HEK293T (cell line): Measurements from ENCODE around the gene GALNT7.

Experiments
- CTCF ChIA-PET: fragments of 350-600 bp; formaldehyde crosslinking; extraction: SDS; loops from one replicate; lab custom pipeline; 2021; ENCODE audit warnings: antibody characterized with exemption, inconsistent platforms; lab: Yijun Ruan, JAX
- POLR2A ChIA-PET: fragments of 350-600 bp; formaldehyde crosslinking; extraction: SDS; loops from one replicate; lab custom pipeline; 2020; ENCODE audit warnings: antibody characterized with exemption, inconsistent platforms; lab: Yijun Ruan, JAX
- DNase-seq: peaks from one replicate; pipeline ENCODE4 v3.0.0; 2012; ENCODE audit warnings: mixed read lengths; ENCODE audit errors: extremely low spot score
- ARNT ChIP-seq: fragments of 450-650 bp; IDR thresholded peaks from 2 replicates; pipeline ENCODE4 v1.6.1; 2017; ENCODE audit warnings: mild to moderate bottlenecking
- BHLHE40 ChIP-seq: fragments of 450-650 bp; IDR thresholded peaks from 2 replicates; pipeline ENCODE4 v1.6.1; 2016; ENCODE audit warnings: mild to moderate bottlenecking, moderate library complexity, borderline replicate concordance
- CTBP1 ChIP-seq: fragments of 450-650 bp; IDR thresholded peaks from 2 replicates; pipeline ENCODE4 v1.6.1; 2016; ENCODE audit warnings: borderline replicate concordance
- ELF4 ChIP-seq: fragments of 450-650 bp; IDR thresholded peaks from 2 replicates; pipeline ENCODE4 v1.6.1; 2017; ENCODE audit warnings: antibody characterized with exemption
- FOXA1 ChIP-seq: fragments of 450-650 bp; IDR thresholded peaks from 2 replicates; pipeline ENCODE4 v1.6.1; 2016; ENCODE audit warnings: mild to moderate bottlenecking
- FOXK2 ChIP-seq: fragments of 450-650 bp; IDR thresholded peaks from 2 replicates; pipeline ENCODE4 v1.6.1; 2016; ENCODE audit warnings: mild to moderate bottlenecking
- FOXM1 ChIP-seq: fragments of 450-650 bp; IDR thresholded peaks from 2 replicates; pipeline ENCODE4 v1.6.1; 2017; ENCODE audit warnings: mild to moderate bottlenecking, borderline replicate concordance
- HDGF ChIP-seq: fragments of 450-650 bp; IDR thresholded peaks from 2 replicates; pipeline ENCODE4 v1.6.1; 2017; ENCODE audit warnings: antibody characterized with exemption, borderline replicate concordance
- L3MBTL2 ChIP-seq: fragments of 450-650 bp; conservative IDR thresholded peaks from 2 replicates; pipeline ENCODE4 v1.6.1; 2016; ENCODE audit warnings: mild to moderate bottlenecking
- LEF1 ChIP-seq: fragments of 450-650 bp; IDR thresholded peaks from 2 replicates; pipeline ENCODE4 v1.6.1; 2017; ENCODE audit warnings: mild to moderate bottlenecking, borderline replicate concordance
- NFRKB ChIP-seq: fragments of 450-650 bp; IDR thresholded peaks from 2 replicates; pipeline ENCODE4 v1.6.1; 2016; ENCODE audit warnings: mild to moderate bottlenecking, moderate library complexity
- PKNOX1 ChIP-seq: fragments of 450-650 bp; IDR thresholded peaks from 2 replicates; pipeline ENCODE4 v1.6.1; 2016
- SP1 ChIP-seq: fragments of 450-650 bp; IDR thresholded peaks from 2 replicates; pipeline ENCODE4 v1.6.1; 2017
- SUZ12 ChIP-seq: fragments of 450-650 bp; IDR thresholded peaks from 2 replicates; pipeline ENCODE4 v1.6.1; 2016; ENCODE audit warnings: mild to moderate bottlenecking
- TARDBP ChIP-seq: fragments of 450-650 bp; IDR thresholded peaks from 2 replicates; pipeline ENCODE4 v1.6.1; 2016
- ZNF384 ChIP-seq: fragments of 450-650 bp; IDR thresholded peaks from 2 replicates; pipeline ENCODE4 v1.6.1; 2016

Gene GALNT7

GRCh38 chr4:173261052-173261451, 92.4 kb downstream of the GALNT7 start:
- POLR2A ChIA-PET: no interaction called here
- TF ChIP-seq PKNOX1 (no peak), SP1 (no peak), FOXM1 (no peak), BHLHE40 (no peak), FOXA1 (no peak), HDGF (no peak)
- CTCF ChIA-PET: interaction anchor here (0.6 to 4.8 kb wide), 5 partner anchors 19 to 247 kb away, joined by 3 to 24 read pairs (median 5); no protein-coding TSS in a partner anchor
- no peak for DNase-seq

- no peak for DNase-seq
- CTCF ChIA-PET: interaction anchor here (1.0 to 4.8 kb wide), 2 partner anchors 19 to 249 kb away, joined by 3 to 24 read pairs; no protein-coding TSS in a partner anchor
- POLR2A ChIA-PET: no interaction called here
- TF ChIP-seq FOXA1 (no peak), NFRKB (no peak), HDGF (no peak), FOXM1 (no peak), ELF4 (no peak), ZNF384 (no peak), SUZ12 (no peak), TARDBP (no peak), SP1 (no peak)
These were observed 93.8 kb downstream of the GALNT7 start for GRCh38 chr4:173262375-173262774.

- no peak for DNase-seq
- TF ChIP-seq SUZ12 (no peak), NFRKB (no peak), PKNOX1 (no peak), BHLHE40 (no peak), FOXK2 (no peak), FOXM1 (no peak), CTBP1 (no peak), TARDBP (no peak), FOXA1 (no peak)
- ChIA-PET POLR2A (no interaction called here), CTCF (interaction anchor here (0.9 kb wide), 1 partner anchor 250 kb away, joined by 3 read pairs; no protein-coding TSS in a partner anchor)
These were observed 95.6 kb downstream of the GALNT7 start for GRCh38 chr4:173264245-173264644.

GRCh38 chr4:173264684-173265185, 96.1 kb downstream of the GALNT7 start:
- DNase-seq: no peak
- TF ChIP-seq CTBP1: no peak
- no peak for TF ChIP-seq NFRKB
- TF ChIP-seq FOXK2: no peak
- no peak for TF ChIP-seq SP1
- no peak for TF ChIP-seq L3MBTL2
- TF ChIP-seq PKNOX1: no peak
- TF ChIP-seq ARNT: no peak
- TF ChIP-seq HDGF: no peak
- no peak for TF ChIP-seq BHLHE40
- no peak for TF ChIP-seq SUZ12
- TF ChIP-seq ELF4: no peak
- no peak for TF ChIP-seq FOXA1
- TF ChIP-seq LEF1: no peak
- no peak for TF ChIP-seq FOXM1
- ChIA-PET POLR2A (no interaction called here), CTCF (interaction anchor here (0.9 to 1.1 kb wide), 2 partner anchors 240 to 251 kb away, joined by 3 to 4 read pairs; no protein-coding TSS in a partner anchor)

- TF ChIP-seq SUZ12 (no peak), LEF1 (no peak), TARDBP (no peak), NFRKB (no peak), ELF4 (no peak), ZNF384 (no peak), CTBP1 (no peak), FOXK2 (no peak), ARNT (no peak), SP1 (no peak), PKNOX1 (no peak), BHLHE40 (no peak), HDGF (no peak), L3MBTL2 (no peak), FOXA1 (no peak), FOXM1 (no peak)
- ChIA-PET CTCF (interaction anchor here (1.1 kb wide), 1 partner anchor 241 kb away, joined by 4 read pairs; no protein-coding TSS in a partner anchor), POLR2A (no interaction called here)
- no peak for DNase-seq
These were observed 97.1 kb downstream of the GALNT7 start for GRCh38 chr4:173265751-173266150.

- no peak for DNase-seq
- ChIA-PET POLR2A (no interaction called here), CTCF (interaction anchor here (0.6 to 1.4 kb wide), 3 partner anchors 10 to 254 kb away, joined by 3 to 8 read pairs (median 3); no protein-coding TSS in a partner anchor)
- no peak for TF ChIP-seq ARNT
- TF ChIP-seq ZNF384: no peak
- TF ChIP-seq BHLHE40: no peak
- no peak for TF ChIP-seq LEF1
- TF ChIP-seq CTBP1: no peak
- TF ChIP-seq PKNOX1: no peak
- no peak for TF ChIP-seq ELF4
- no peak for TF ChIP-seq L3MBTL2
- TF ChIP-seq TARDBP: no peak
These were observed 99.1 kb downstream of the GALNT7 start for GRCh38 chr4:173267711-173268110.
